PFSK-1 (cell line): Measurements from ENCODE around the gene TTLL7.

Experiments used
- POLR2AphosphoS5 ChIP-seq: IDR thresholded peaks from 2 replicates; pipeline ENCODE4 v1.6.1; 2012; ENCODE audit warnings: low read depth, mild to moderate bottlenecking, control low read depth, low read length, moderate library complexity
- SIN3A ChIP-seq: IDR thresholded peaks from 2 replicates; pipeline ENCODE4 v1.6.1; 2012; ENCODE audit warnings: mild to moderate bottlenecking, low read length, moderate library complexity, borderline replicate concordance; ENCODE audit not compliant: insufficient read depth
- TF ChIP-seq, protein P1 (sequence below), 2 experiments: IDR thresholded peaks; 2 replicates each; pipeline versions ENCODE4 v1.6.1 to v1.8.0; 2011 to 2012; ENCODE audit warnings: low read depth in 2 of 2, low read length in 2 of 2, control low read depth in 1 of 2, inconsistent platforms in 1 of 2, mild to moderate bottlenecking in 1 of 2, moderate library complexity in 1 of 2; ENCODE audit not compliant: insufficient read depth in 1 of 2

DNA sequence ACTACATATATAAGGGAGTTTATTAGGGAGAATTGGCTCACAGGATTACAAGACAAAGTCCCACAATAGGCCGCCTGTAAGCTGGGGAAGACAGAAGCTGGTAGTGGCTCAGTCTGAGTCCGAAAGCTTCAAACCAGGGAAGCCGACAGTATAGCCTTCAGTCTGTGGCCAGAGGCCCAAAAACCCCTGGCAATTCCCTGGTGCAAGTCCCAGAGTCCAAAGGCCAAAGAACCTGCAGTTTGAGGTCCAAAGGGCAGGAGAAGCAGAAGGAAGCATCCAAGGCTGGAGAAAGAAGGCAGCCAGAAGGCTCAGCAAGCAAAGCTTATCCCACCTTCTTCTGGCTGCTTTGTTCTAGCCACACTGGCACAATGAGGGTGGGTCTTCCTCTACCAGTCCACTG lies 13.9 kb downstream of the TTLL7 start:
- TF ChIP-seq POLR2AphosphoS5, result no peak
- TF ChIP-seq, protein P1, sequence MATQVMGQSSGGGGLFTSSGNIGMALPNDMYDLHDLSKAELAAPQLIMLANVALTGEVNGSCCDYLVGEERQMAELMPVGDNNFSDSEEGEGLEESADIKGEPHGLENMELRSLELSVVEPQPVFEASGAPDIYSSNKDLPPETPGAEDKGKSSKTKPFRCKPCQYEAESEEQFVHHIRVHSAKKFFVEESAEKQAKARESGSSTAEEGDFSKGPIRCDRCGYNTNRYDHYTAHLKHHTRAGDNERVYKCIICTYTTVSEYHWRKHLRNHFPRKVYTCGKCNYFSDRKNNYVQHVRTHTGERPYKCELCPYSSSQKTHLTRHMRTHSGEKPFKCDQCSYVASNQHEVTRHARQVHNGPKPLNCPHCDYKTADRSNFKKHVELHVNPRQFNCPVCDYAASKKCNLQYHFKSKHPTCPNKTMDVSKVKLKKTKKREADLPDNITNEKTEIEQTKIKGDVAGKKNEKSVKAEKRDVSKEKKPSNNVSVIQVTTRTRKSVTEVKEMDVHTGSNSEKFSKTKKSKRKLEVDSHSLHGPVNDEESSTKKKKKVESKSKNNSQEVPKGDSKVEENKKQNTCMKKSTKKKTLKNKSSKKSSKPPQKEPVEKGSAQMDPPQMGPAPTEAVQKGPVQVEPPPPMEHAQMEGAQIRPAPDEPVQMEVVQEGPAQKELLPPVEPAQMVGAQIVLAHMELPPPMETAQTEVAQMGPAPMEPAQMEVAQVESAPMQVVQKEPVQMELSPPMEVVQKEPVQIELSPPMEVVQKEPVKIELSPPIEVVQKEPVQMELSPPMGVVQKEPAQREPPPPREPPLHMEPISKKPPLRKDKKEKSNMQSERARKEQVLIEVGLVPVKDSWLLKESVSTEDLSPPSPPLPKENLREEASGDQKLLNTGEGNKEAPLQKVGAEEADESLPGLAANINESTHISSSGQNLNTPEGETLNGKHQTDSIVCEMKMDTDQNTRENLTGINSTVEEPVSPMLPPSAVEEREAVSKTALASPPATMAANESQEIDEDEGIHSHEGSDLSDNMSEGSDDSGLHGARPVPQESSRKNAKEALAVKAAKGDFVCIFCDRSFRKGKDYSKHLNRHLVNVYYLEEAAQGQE (IDR thresholded peaks at IDR 0.05; ENCODE audit: insufficient read depth in 1 of 2, low read depth in 2 of 2, low read length in 2 of 2), result no peak
- no peak for TF ChIP-seq SIN3A
